HG03439 (cell line): ENCODE data around the gene ZFAND3.
"Not testable (repeated sequence)": the region's sequence is repeated elsewhere in the genome, so short reads cannot be mapped to it uniquely, and the experiment has no call there.

ENCODE experiments used
- ATAC-seq: cut with Tn5 transposase; IDR thresholded peaks from one replicate; pipeline ENCODE4 v1.9.1; 2021; ENCODE audit warnings: mild to moderate bottlenecking, moderate library complexity; ENCODE audit not compliant: unreplicated experiment

ZFAND3 gene

GRCh38 chr6:37928217-37928616, 108.7 kb downstream of the ZFAND3 start:
- no peak for ATAC-seq

- no peak for ATAC-seq
Observed at GRCh38 chr6:37930288-37930971, 110.9 kb downstream of the ZFAND3 start.

- no peak for ATAC-seq
Observed at GRCh38 chr6:37931066-37931465, 111.5 kb downstream of the ZFAND3 start.

GRCh38 chr6:37934276-37934675, 114.7 kb downstream of the ZFAND3 start:
- no peak for ATAC-seq

GRCh38 chr6:37936150-37936549, 116.6 kb downstream of the ZFAND3 start:
- ATAC-seq, result no peak

GRCh38 chr6:37936906-37937305, 117.4 kb downstream of the ZFAND3 start:
- no peak for ATAC-seq

- ATAC-seq, result no peak
Observed at GRCh38 chr6:37938909-37939308, 119.4 kb downstream of the ZFAND3 start.

- ATAC-seq, result no peak
Observed at GRCh38 chr6:37940074-37940847, 120.7 kb downstream of the ZFAND3 start.

GRCh38 chr6:37941871-37942270, 122.3 kb downstream of the ZFAND3 start:
- ATAC-seq, result no peak

GRCh38 chr6:37942606-37943376, 123.3 kb downstream of the ZFAND3 start:
- no peak for ATAC-seq

GRCh38 chr6:37943436-37944058, 124.0 kb downstream of the ZFAND3 start:
- ATAC-seq, result no peak

GRCh38 chr6:37946057-37946456, 126.5 kb downstream of the ZFAND3 start:
- ATAC-seq, result no peak

GRCh38 chr6:37947468-37947867, 127.9 kb downstream of the ZFAND3 start:
- no peak for ATAC-seq

- not testable (repeated sequence) for ATAC-seq
Observed at GRCh38 chr6:37948584-37948983, 129.1 kb downstream of the ZFAND3 start.

GRCh38 chr6:37952027-37952426, 132.5 kb downstream of the ZFAND3 start:
- no peak for ATAC-seq

GRCh38 chr6:37954791-37955190, 135.3 kb downstream of the ZFAND3 start:
- no peak for ATAC-seq

- no peak for ATAC-seq
Observed at GRCh38 chr6:37956711-37957275, 137.3 kb downstream of the ZFAND3 start.

GRCh38 chr6:37959061-37959460, 139.5 kb downstream of the ZFAND3 start:
- ATAC-seq, result no peak

- ATAC-seq, result no peak
Observed at GRCh38 chr6:37960139-37960935, 140.8 kb downstream of the ZFAND3 start.

- ATAC-seq, result not testable (repeated sequence)
Observed at GRCh38 chr6:37962481-37963080, 143.1 kb downstream of the ZFAND3 start.
